HCT116 (cell line): ENCODE results near the gene TJAP1. TPM values are rescaled to one million over a fixed set of nuclear protein-coding genes. Genes with fewer than 3 reads are reported as not detected.

Source experiments
- ATAC-seq: fragments of 200-7000 bp; cut with Tn5 transposase; 2 replicates; pipeline ENCODE4 v1.9.1; 2020; ENCODE audit warnings: mild to moderate bottlenecking, moderate library complexity
- BruUV-seq: library from RNA; stranded (reverse); fragments of 400-500 nt; replicated peaks from 2 replicates; lab custom pipeline; 2021; lab: Mats Ljungman, UMichigan
- CTCF ChIA-PET: fragments of 300-600 bp; sonication (Branson Sonifier 250); formaldehyde crosslinking; loops from one replicate; lab custom pipeline; 2021; ENCODE audit warnings: antibody characterized with exemption; lab: Charles Lee
- POLR2A ChIA-PET: fragments of 300-600, 350-600 bp; sonication (Branson Sonifier 250); formaldehyde crosslinking; loops from one replicate; lab custom pipeline; 2021; ENCODE audit warnings: antibody characterized with exemption; lab: Charles Lee
- RAD21 ChIA-PET, 2 experiments: fragments of 300-600 bp; sonication (Branson Sonifier 250); formaldehyde crosslinking; loops; one replicate each; lab custom pipeline; 2023; ENCODE audit warnings: low total read pairs in 2 of 2; ENCODE audit not compliant: uncharacterized antibody in 2 of 2, unreplicated experiment in 2 of 2, low non-redundant PET in 1 of 2; lab: Charles Lee
- DNase-seq: peaks from one replicate; pipeline ENCODE4 v3.0.0-alpha.2; 2010; ENCODE audit warnings: low read depth, low spot score
- H2AFZ ChIP-seq: fragments of 200-600 bp; shearing (Covaris generic), sonication (generic); 2 replicates; pipeline ENCODE4 v1.6.1; 2017; ENCODE audit warnings: low read depth, mixed run types, mixed read lengths, antibody characterized with exemption, low read length; ENCODE audit not compliant: poor library complexity, severe bottlenecking
- H3K27ac ChIP-seq: 2 replicates; pipeline ENCODE4 v1.5.1; 2012; ENCODE audit warnings: low read depth, low read length
- H3K27me3 ChIP-seq: fragments of 200-600 bp; sonication (generic); 2 replicates; pipeline ENCODE4 v1.6.1; 2016; ENCODE audit warnings: mixed run types, low read length, mixed read lengths; ENCODE audit not compliant: insufficient read depth
- H3K36me3 ChIP-seq, 2 experiments: fragments of 200-500 bp in 1 of 2; fragments of 200-600 bp in 1 of 2; sonication (Bioruptor generic) in 1 of 2; sonication (generic) in 1 of 2; 2 replicates each; pipeline versions ENCODE4 v1.5.1 to v1.6.1; 2014 to 2016; ENCODE audit warnings: low read length in 2 of 2, inconsistent platforms in 1 of 2, mixed read lengths in 1 of 2, mixed run types in 1 of 2; ENCODE audit not compliant: insufficient read depth in 2 of 2, control insufficient read depth in 1 of 2
- H3K4me1 ChIP-seq, 2 experiments: fragments of 200-600 bp in 1 of 2; sonication (generic) in 1 of 2; 2 replicates each; pipeline versions ENCODE4 v1.5.1 to v1.6.1; 2012 to 2017; ENCODE audit warnings: low read length in 2 of 2, inconsistent platforms in 1 of 2, mild to moderate bottlenecking in 1 of 2, mixed read lengths in 1 of 2, mixed run types in 1 of 2, moderate library complexity in 1 of 2; ENCODE audit not compliant: insufficient read depth in 2 of 2, control insufficient read depth in 1 of 2
- H3K4me2 ChIP-seq: fragments of 200-600 bp; sonication (generic); 2 replicates; pipeline ENCODE4 v1.6.1; 2017; ENCODE audit warnings: mixed run types, low read length, mixed read lengths
- H3K4me3 ChIP-seq, 2 experiments: fragments of 200-600 bp in 1 of 2; sonication (generic) in 1 of 2; replicated peaks in 1 of 2; 2 replicates each; pipeline ENCODE4 v1.5.1; 2011 to 2016; ENCODE audit warnings: low read length in 2 of 2, control low read depth in 1 of 2, low read depth in 1 of 2, mild to moderate bottlenecking in 1 of 2, mixed read lengths in 1 of 2, mixed run types in 1 of 2
- H3K79me2 ChIP-seq: fragments of 200-600 bp; sonication (generic); 2 replicates; pipeline ENCODE4 v1.6.1; 2017; ENCODE audit warnings: mild to moderate bottlenecking, mixed run types, low read length, moderate library complexity, mixed read lengths; ENCODE audit not compliant: insufficient read depth
- H3K9ac ChIP-seq: fragments of 200-600 bp; sonication (generic); 2 replicates; pipeline ENCODE4 v1.6.1; 2016; ENCODE audit warnings: low read length, mixed read lengths
- H3K9me2 ChIP-seq: fragments of 200-600 bp; sonication (generic), shearing (Covaris generic); 2 replicates; pipeline ENCODE4 v1.6.1; 2017; ENCODE audit warnings: mixed run types, mild to moderate bottlenecking, moderate library complexity; ENCODE audit not compliant: insufficient read depth
- H3K9me3 ChIP-seq, 2 experiments: fragments of 200-500 bp in 1 of 2; fragments of 200-600 bp in 1 of 2; sonication (Bioruptor generic) in 1 of 2; sonication (generic) in 1 of 2; 2 replicates each; pipeline ENCODE4 v1.6.1; 2014 to 2017; ENCODE audit warnings: low read length in 2 of 2, mixed read lengths in 2 of 2, inconsistent platforms in 1 of 2, low read depth in 1 of 2, mild to moderate bottlenecking in 1 of 2, mixed run types in 1 of 2, moderate library complexity in 1 of 2; ENCODE audit not compliant: control insufficient read depth in 1 of 2, insufficient read depth in 1 of 2
- H4K20me1 ChIP-seq: fragments of 200-600 bp; sonication (generic), shearing (Covaris generic); 2 replicates; pipeline ENCODE4 v1.6.1; 2017; ENCODE audit warnings: mixed run types, mild to moderate bottlenecking, moderate library complexity; ENCODE audit not compliant: insufficient read depth
- ATF3 ChIP-seq: IDR thresholded peaks from 2 replicates; pipeline ENCODE4 v1.6.1; 2012
- CBX3 ChIP-seq: IDR thresholded peaks from 2 replicates; pipeline ENCODE4 v1.6.1; 2012; ENCODE audit warnings: low read depth
- CTCF ChIP-seq, 3 experiments: fragments of 200-600 bp in 1 of 3; sonication (generic) in 1 of 3; IDR thresholded peaks in 2 of 3; conservative IDR thresholded peaks in 1 of 3; 2 replicates each; pipeline ENCODE4 v1.5.1; 2012 to 2017; ENCODE audit warnings: low read depth in 2 of 3, low read length in 2 of 3, antibody characterized with exemption in 1 of 3, borderline replicate concordance in 1 of 3, control low read depth in 1 of 3, mild to moderate bottlenecking in 1 of 3, mixed read lengths in 1 of 3, mixed run types in 1 of 3, moderate library complexity in 1 of 3; ENCODE audit not compliant: insufficient read depth in 1 of 3
- EGR1 ChIP-seq: IDR thresholded peaks from 2 replicates; pipeline ENCODE4 v1.6.1; 2012; ENCODE audit warnings: low read depth
- ELF1 ChIP-seq: IDR thresholded peaks from 2 replicates; pipeline ENCODE4 v1.6.1; 2012; ENCODE audit warnings: low read depth, borderline replicate concordance
- EZH2 ChIP-seq: fragments of 200-600 bp; sonication (generic); IDR thresholded peaks from 2 replicates; pipeline ENCODE4 v1.6.1; 2017; ENCODE audit warnings: antibody characterized with exemption, mixed run types
- JUND ChIP-seq: IDR thresholded peaks from 2 replicates; pipeline ENCODE4 v1.6.1; 2012
- MAX ChIP-seq: IDR thresholded peaks from 2 replicates; pipeline ENCODE4 v1.6.1; 2012
- POLR2A ChIP-seq: IDR thresholded peaks from 2 replicates; pipeline ENCODE4 v1.7.0; 2011; ENCODE audit warnings: borderline replicate concordance; ENCODE audit not compliant: insufficient read depth, insufficient read length; ENCODE audit errors: extremely low read depth
- POLR2AphosphoS5 ChIP-seq: IDR thresholded peaks from 2 replicates; pipeline ENCODE4 v1.6.1; 2011; ENCODE audit warnings: mild to moderate bottlenecking, low read depth, low read length, moderate library complexity
- RAD21 ChIP-seq: IDR thresholded peaks from 2 replicates; pipeline ENCODE4 v1.6.1; 2012; ENCODE audit warnings: low read depth, mild to moderate bottlenecking
- REST ChIP-seq: IDR thresholded peaks from 2 replicates; pipeline ENCODE4 v1.6.1; 2012; ENCODE audit warnings: low read depth
- SIN3A ChIP-seq: IDR thresholded peaks from 2 replicates; pipeline ENCODE4 v1.6.1; 2012; ENCODE audit warnings: low read depth
- SP1 ChIP-seq: IDR thresholded peaks from 2 replicates; pipeline ENCODE4 v1.6.1; 2012; ENCODE audit warnings: low read depth
- SRF ChIP-seq: IDR thresholded peaks from 2 replicates; pipeline ENCODE4 v1.6.1; 2012; ENCODE audit warnings: low read depth
- YY1 ChIP-seq: IDR thresholded peaks from 2 replicates; pipeline ENCODE4 v1.6.1; 2011; ENCODE audit warnings: low read length, low read depth, moderate library complexity, mild to moderate bottlenecking; ENCODE audit not compliant: insufficient replicate concordance; ENCODE audit errors: extremely low read depth
- ZBTB33 ChIP-seq: IDR thresholded peaks from 2 replicates; pipeline ENCODE4 v1.6.1; 2011; ENCODE audit warnings: mild to moderate bottlenecking, low read length, moderate library complexity; ENCODE audit not compliant: insufficient replicate concordance; ENCODE audit errors: extremely low read depth
- ZFX ChIP-seq: fragments of 450-650 bp; IDR thresholded peaks from 2 replicates; pipeline ENCODE4 v1.6.1; 2017
- ZNF274 ChIP-seq: fragments of 200-500 bp; sonication (Bioruptor generic); IDR thresholded peaks from 2 replicates; pipeline ENCODE4 v1.6.1; 2014; ENCODE audit warnings: mild to moderate bottlenecking, low read depth, low read length, inconsistent platforms
- intact Hi-C: fragments of 100-400 bp; cut with micrococcal nuclease; formaldehyde crosslinking; loops from 2 replicates; pipeline ENCODE4 v1.10.0; 2022
- total RNA-seq: library from RNA; stranded (reverse); gene quantifications from one replicate; pipeline ENCODE4 v1.2.1, GENCODE V29; 2021; ENCODE audit not compliant: unreplicated experiment

TJAP1 gene
- total RNA-seq, 1 experiment from 2014 or later = 45.2 TPM

- ChIA-PET RAD21 (no interaction called here), CTCF (no interaction called here), POLR2A (no interaction called here)
- no peaks in the 10 kb centered on the region for H3K79me2 ChIP-seq
- no peak for ATAC-seq
- H3K27me3 ChIP-seq = no peaks in the 10 kb centered on the region
- H3K36me3 ChIP-seq = peaks cover 0 to 3% of the 10 kb centered on the region in 2 experiments; a peak in 3 of 4 replicates
- H3K9me3 ChIP-seq = no peaks in the 10 kb centered on the region
- intact Hi-C loops = no loop called here
- no peak overlapping the region for H3K9ac ChIP-seq
- no peak for DNase-seq
- H3K4me3 ChIP-seq = no peak overlapping the region
- H2AFZ ChIP-seq = no peak overlapping the region
- BruUV-seq = no TSS peak
- H3K27ac ChIP-seq = no peak overlapping the region
- no peaks in the 10 kb centered on the region for H3K9me2 ChIP-seq
- no peaks in the 10 kb centered on the region for H4K20me1 ChIP-seq
- peaks cover 5 to 23% of the 10 kb centered on the region in 2 experiments; a peak in 3 of 4 replicates for H3K4me1 ChIP-seq
- no peak overlapping the region for H3K4me2 ChIP-seq
- TF ChIP-seq ZBTB33 (no peak), SIN3A (no peak), RAD21 (no peak), POLR2AphosphoS5 (no peak), SP1 (no peak), ATF3 (no peak), ZFX (no peak), JUND (no peak), CBX3 (no peak), EGR1 (no peak), POLR2A (no peak), MAX (no peak), ZNF274 (no peak), EZH2 (no peak), SRF (no peak), ELF1 (no peak), CTCF (IDR thresholded peaks at IDR 0.05 in 2 of 3, conservative IDR thresholded peaks at IDR 0.05 in 1 of 3; ENCODE audit: borderline replicate concordance in 1 of 3, insufficient read depth in 1 of 3, low read depth in 2 of 3, low read length in 2 of 3) (no peak), YY1 (no peak), REST (no peak)
- TF ChIP-seq, all 23 proteins: peak for 0
Measured at GRCh38 chr6:43451939-43452338, 25.4 kb upstream of the TJAP1 start.
